Mucosa of gallbladder (tissue), 1 donor: ENCODE results near the gene LBH. TPM values are rescaled to one million over a fixed set of nuclear protein-coding genes. Genes with fewer than 3 reads are reported as not detected.
A peak's percentile ranks its signal among the peaks of the same experiment; 100 is the strongest.

Source experiments
- DNase-seq: peaks from one replicate; pipeline ENCODE4 v3.0.0-alpha.2; 2020; ENCODE audit warnings: low spot score
- total RNA-seq: library from RNA; stranded (reverse); gene quantifications from one replicate; pipeline ENCODE4 v1.2.1, GENCODE V29; 2021
- donor health status: DM: no; HTN: no; CAD: no.

LBH gene
- total RNA-seq, 1 donor from 2014 or later, result 114 TPM

GRCh38 chr2:30235008-30235655 lies 3.8 kb downstream of the LBH start:
- DNase-seq, result no peak

GRCh38 chr2:30235859-30236535 lies 4.7 kb downstream of the LBH start:
- no peak for DNase-seq

- DNase-seq, result no peak
Observed at GRCh38 chr2:30236591-30237238, 5.4 kb downstream of the LBH start.

- DNase-seq, result no peak
Observed at GRCh38 chr2:30237239-30237965, 6.1 kb downstream of the LBH start.

- DNase-seq, result no peak
Observed at GRCh38 chr2:30237966-30238800, 6.8 kb downstream of the LBH start.

GRCh38 chr2:30239308-30239985 lies 8.1 kb downstream of the LBH start:
- DNase-seq, result peak; percentile 73

GRCh38 chr2:30239986-30240752 lies 8.8 kb downstream of the LBH start:
- DNase-seq, result no peak

GRCh38 chr2:30243231-30243630 lies 11.9 kb downstream of the LBH start:
- no peak for DNase-seq

- no peak for DNase-seq
Observed at GRCh38 chr2:30245364-30245763, 14.0 kb downstream of the LBH start.

GRCh38 chr2:30248791-30249190 lies 17.5 kb downstream of the LBH start:
- DNase-seq, result no peak

GRCh38 chr2:30249354-30249753 lies 18.0 kb downstream of the LBH start:
- no peak for DNase-seq

- DNase-seq, result no peak
Observed at GRCh38 chr2:30250421-30250820, 19.1 kb downstream of the LBH start.

- peak; percentile 71 for DNase-seq
Observed at GRCh38 chr2:30252723-30253701, 21.7 kb downstream of the LBH start.

- DNase-seq, result no peak
Observed at GRCh38 chr2:30253873-30254684, 22.7 kb downstream of the LBH start.

GRCh38 chr2:30254685-30255001 lies 23.3 kb downstream of the LBH start:
- DNase-seq, result no peak

GRCh38 chr2:30255026-30255425 lies 23.7 kb downstream of the LBH start:
- DNase-seq, result no peak

- DNase-seq, result no peak
Observed at GRCh38 chr2:30255466-30256408, 24.4 kb downstream of the LBH start.
